Activated T-cell treated with anti-CD3 and anti-CD28 coated beads, Interleukin-2, amount 50 U/mL, for 48 hours (primary cell): ENCODE data around the gene CERCAM.

Experiments used
- DNase-seq, 2 experiments: peaks; one replicate each; pipeline ENCODE4 v3.0.0-alpha.2; 2020

Gene CERCAM

DNA sequence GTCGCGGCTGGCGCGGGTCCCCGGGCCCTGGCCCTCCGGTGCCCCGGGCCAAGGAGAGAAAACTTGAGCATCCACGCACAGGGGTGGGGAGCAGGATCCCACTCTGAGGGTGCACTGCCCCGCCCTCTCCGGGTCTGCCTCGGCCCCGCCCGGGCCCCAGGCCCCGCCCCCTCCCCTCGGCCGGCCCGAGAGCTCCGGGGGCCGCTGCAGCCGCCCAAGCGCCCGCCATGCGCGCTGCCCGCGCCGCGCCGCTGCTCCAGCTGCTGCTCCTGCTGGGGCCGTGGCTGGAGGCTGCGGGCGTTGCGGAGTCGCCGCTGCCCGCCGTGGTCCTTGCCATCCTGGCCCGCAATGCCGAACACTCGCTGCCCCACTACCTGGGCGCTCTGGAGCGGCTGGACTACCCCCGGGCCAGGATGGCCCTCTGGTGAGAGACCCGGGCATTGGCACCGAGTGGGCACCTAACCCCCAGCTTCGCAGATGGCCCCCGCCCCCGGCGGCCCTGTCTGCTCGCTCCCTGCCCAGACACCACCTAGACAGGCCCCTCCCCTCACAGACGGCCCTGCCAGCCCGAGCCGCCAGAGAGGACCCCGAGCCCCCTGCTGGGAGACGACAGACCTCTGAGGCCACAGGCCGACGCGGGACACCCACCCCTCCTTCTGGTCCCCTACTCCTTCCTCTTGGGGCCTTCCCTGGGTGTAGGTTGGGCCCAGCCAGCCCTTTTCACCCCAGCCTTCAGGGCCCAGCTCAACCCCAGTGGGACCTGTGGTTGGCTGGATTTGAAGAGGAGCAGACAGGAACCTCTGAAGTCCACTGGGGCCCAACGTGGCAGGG lies at the start of gene CERCAM:
CERCAM (plus strand) TSS at position 207 of the 831 bp plus-strand sequence; CDS start at position 228, 21 bp downstream.
- DNase-seq = peak; percentile 68 to 74

DNA sequence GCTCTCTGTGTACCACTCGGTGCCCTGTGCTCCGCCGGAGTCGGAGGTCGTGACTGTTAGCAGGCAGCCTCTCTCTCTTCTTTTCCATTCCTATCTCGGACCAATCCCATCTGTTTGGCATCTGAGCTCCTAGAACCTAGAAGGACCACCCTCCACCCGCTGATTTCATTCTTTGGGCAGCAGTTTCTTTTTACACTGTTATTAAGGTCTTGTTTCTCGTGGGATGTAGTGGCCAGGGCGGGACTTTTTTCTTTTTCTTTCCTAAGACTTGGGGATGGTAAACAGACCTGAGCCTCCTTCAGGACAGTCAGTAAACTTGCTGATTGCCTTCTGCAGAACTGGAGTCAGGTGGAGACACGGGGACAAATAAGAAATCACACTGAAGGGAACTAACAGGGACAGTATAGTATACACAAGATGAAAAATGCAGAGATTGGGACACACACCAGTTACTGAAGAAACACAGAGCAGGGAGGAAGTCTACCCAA lies 49.0 kb upstream of the CERCAM start:
- DNase-seq = no peak

GRCh38 chr9:128372188-128372641 lies 48.4 kb upstream of the CERCAM start:
- DNase-seq = no peak

- no peak for DNase-seq
Measured at GRCh38 chr9:128372784-128373183, 47.9 kb upstream of the CERCAM start.

DNA sequence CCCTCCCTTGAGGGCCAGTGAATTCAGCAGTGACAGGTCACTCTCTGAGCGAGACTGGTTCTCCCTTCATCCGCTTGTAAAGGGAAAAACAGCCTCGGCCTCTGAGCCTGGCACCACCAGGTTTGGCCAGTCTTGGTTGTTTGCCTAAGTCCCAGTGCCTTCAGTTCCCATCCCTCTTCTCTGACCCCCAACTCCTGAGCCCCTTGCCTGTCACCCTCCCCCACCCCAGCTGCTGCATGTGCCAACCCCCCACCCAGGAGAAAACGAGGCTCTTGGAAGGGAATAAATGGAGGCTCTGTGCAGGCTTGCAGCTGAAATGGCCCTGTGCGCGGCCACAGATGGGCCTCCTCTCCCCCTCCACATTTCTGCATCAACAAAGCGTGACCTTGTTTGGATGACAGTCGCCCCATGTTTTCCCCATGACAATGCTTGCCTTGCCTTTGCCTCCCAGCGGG lies 46.4 kb upstream of the CERCAM start:
- no peak for DNase-seq

- DNase-seq = no peak
Measured at GRCh38 chr9:128375865-128376264, 44.8 kb upstream of the CERCAM start.

DNA sequence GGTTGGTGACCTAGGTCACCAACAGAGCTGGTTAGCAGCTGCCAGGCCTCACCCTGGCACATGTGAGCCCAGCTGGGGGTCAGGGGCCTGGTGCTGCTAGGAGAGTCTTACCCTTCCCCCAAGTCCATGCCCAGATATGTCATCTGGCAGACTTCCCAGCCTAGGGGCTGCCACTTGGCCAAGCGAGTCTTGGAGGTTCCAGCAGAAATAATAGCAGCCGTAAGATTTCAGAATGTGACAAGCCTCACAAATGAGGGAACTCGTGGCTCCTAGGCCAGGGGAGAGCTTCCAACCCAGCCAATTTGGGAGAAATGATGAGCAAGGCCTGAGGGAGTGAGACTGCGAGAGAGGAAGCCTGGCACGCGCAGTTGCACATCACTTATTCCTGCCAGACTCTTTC lies 38.4 kb upstream of the CERCAM start:
- no peak for DNase-seq

DNA sequence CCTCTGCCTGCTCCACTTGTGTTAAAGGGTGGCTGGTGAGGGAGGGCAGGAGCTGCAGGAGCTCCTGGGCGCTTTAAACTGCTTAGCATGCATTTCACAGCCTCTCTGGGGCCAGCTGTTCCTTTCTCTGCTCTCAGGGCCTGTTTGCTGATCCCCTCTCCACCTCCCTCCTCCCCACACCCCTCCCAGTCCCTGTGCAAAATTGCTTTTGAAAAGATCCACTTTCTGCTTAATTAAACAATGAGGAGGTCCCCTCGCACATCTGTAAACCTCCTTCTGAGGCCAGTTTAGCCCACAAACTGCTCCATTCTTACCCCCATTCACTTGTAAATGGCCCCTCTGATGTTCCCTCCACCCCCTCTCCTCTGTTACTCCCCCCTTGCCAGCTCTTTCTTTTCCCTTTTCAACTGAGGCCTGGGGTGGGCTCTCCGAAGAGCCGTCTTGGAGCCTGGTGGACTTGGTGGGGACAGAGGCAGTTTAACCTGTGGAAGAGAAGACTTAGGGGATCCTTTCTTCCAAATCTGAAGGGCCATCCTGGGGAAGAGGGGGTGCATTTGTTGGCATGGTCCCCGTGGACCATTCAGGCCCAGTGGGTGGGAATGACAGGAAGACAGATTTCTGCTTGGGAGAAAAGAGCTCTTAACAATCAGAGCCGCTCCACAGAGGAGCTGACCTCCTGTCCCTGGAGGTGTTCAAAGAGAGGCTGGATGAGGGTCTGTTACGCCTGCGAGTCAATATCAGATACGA lies 37.5 kb upstream of the CERCAM start:
- no peak for DNase-seq

- DNase-seq = no peak
Measured at GRCh38 chr9:128383791-128384190, 36.9 kb upstream of the CERCAM start.

DNA sequence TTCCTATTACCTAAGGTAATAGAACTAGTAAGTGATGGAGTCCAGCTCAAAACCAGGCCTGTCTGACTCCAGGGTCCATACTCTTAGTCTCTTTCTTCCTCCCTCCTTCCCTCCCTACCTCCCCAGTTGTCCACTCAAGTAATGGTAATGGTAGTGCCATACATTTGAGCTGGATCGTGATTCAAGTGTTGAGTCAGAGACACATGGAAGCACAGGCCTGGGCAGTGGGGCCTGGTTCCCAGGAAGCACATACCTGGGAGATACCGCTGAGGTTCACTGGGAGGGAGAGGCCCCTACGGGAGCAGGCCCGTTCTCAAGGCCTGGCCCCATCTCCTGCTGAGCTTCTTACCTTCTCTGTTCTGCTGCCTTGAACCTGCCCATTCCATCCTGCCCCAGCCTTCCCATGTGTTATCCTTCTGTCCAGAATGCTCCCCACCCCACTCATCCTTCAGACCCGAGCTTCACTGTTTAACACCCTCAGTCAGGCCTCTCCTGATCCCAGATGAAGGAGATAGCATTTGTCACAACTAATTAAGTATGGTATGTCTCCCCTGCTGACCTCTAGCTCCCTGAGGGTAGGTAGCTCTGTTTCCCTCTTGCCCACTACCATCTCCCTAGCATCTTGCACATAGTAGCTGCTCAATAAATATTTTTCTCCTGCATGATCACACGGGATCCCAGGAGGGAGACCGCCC lies 35.7 kb upstream of the CERCAM start:
- no peak for DNase-seq

- DNase-seq = no peak
Measured at GRCh38 chr9:128385496-128386460, 34.9 kb upstream of the CERCAM start.

- DNase-seq = no peak
Measured at GRCh38 chr9:128388150-128388549, 32.5 kb upstream of the CERCAM start.

DNA sequence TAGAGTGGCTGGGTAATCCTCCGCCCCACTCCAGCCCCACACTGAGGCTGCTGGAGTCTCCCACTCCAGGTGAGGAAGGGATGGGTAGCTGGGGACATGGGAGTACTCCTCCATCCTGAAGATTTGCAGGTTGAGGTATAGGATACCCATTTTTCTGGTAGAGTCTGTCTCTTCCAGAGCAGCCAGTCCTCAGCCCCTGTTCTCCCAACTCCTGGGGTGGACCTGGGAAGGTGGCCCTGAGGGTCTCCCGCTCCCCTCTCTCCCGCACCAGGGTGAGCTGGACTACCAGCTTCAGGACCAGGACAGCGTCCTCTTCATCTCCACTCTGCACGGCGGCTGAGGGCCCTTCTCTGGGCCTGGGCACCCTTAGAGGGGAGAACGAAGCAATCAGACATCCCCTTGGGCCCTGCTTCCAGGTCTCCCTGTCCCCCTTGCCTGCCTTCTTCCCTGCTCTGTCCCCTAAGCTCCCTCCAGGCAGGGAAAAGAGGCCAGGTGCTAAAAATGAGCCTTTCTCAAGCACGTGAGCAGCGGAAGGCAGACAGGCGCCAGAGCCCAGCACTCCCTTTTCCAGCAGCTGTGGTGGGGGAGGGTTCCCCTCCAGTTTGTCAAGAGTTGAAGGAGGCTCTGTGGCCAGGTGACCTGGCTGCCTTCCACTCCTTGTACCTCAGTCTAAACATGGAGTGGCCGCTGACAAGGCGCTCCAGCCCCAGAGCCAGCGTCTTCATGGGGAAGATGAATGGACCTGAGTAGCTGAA lies 31.1 kb upstream of the CERCAM start:
- DNase-seq = no peak

DNA sequence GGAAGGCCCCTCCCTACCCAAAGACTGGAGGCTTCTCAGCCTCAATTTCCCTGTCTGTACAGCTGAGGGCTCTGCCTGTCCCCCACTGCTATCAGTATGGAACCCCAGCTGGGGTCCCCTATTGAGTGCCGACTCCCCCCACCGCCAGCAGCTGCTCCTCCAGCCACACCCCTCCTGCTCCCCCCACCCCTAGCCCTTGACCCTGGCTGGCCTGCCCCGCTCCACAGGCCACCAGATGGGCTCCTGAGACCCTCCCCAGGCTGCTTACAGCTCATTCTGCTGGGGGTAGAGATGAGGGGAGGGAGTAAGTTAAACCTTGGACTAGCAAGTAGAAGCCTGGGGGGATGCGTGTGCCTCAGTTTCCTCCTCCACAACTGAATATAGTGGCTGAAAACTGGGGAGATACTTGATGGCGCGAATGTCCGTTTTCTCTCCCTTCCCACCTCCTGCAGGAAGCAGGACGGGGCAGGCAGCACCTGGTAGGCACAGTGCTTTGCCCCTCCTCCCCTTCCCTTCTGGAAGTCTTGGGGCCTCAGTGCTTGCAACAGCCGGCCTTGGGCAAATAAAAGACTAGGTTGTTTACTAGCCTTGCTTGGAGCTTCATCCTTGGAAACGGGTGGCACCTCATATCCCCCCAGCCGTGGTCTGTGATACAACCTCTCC lies 30.4 kb upstream of the CERCAM start:
- no peak for DNase-seq

- DNase-seq = no peak
Measured at GRCh38 chr9:128390813-128391711, 29.6 kb upstream of the CERCAM start.

GRCh38 chr9:128391956-128392301 lies 28.7 kb upstream of the CERCAM start:
- no peak for DNase-seq

DNA sequence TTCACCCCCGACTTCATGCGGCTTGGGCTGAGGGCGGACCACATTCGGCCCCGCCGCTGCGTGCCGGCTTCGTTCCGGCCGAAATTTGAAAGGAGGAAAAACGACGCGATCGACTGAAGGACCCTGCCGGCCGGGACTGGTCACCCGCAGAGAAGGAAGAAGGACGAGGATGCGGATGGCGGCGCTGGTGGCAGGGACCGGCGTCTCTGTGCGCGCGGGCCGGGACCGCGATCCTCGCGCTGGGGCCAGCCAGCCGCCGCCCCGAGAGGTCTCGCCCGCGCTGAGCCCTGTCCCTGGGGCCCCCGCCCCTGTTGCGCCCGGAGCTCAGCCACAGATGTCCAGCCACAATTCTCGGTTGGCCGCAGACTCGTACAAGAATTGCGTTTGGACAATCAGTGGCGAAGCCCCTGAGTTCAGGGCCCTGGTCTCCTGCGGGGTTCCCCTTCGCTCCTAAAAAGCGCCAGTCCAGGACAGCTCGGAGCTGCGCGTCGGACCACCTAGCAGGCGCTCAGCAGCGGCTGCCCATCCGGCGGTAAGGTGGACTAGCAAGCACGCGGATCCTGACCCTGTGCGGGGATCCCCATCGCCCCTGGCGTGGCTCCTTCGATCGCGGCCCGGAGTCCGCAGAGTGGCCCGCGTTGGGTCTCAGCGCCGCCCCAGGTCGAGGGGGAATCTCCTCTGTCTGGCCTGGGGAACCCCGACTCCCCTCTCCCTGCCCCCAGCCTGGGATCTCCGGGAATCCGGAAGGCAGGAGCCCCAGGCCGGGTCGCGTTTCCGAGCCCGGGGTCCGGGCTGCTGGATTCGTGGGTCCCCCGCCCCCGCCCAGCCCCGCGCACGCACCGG lies 28.1 kb upstream of the CERCAM start:
- no peak for DNase-seq

DNA sequence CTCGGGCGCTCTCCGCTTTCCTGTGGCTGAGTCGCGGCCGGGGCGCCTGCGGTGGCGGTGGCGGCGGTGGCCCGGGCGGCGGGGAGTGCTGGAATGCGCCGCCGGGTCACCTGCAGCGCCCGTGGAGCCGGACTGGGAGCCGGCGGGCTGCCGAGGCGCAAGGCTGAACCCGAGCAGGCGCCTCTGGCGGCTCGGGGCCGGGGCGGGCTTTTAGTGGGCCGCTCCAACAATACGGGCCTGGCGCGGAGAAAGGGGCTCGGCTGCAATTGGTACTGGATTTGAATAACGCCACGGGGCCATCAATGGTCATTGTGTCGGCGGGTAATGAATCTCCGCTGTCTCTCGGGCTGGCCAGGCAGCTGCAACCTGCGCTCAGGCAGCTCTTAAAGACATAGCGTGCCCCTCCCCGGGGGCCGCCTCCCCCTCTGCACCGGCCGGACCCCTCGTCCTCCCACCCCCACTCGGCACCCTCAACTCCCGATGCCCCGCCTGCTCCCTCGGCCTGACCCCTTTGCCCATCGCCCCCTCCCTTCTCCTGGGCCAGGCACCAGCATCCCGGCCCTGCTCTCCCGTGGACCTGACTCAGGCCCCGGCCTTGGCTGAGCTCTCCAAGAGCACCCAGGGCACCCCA lies 27.4 kb upstream of the CERCAM start:
- DNase-seq = no peak
